Measurements from ENCODE around the gene GDF9.

DNA sequence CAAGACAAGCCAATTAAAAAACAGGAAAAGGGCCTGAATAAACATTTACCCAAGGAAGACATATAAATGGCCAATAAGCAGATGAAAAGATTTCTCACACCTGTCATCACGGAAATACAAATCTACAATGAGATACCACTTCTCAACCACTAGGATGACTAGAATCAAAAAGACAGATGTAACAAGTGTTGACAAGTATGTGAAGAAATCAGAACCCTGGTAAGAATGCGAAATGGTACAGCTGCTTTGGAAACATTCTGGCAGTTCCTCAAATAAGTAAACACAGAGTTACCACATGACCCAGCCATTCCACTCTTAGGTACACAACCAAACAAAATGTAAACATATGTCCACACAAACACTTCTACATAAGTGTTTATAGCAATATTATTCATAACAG lies 39.7 kb upstream of the GDF9 start:
- TF ChIP-seq, protein P1, sequence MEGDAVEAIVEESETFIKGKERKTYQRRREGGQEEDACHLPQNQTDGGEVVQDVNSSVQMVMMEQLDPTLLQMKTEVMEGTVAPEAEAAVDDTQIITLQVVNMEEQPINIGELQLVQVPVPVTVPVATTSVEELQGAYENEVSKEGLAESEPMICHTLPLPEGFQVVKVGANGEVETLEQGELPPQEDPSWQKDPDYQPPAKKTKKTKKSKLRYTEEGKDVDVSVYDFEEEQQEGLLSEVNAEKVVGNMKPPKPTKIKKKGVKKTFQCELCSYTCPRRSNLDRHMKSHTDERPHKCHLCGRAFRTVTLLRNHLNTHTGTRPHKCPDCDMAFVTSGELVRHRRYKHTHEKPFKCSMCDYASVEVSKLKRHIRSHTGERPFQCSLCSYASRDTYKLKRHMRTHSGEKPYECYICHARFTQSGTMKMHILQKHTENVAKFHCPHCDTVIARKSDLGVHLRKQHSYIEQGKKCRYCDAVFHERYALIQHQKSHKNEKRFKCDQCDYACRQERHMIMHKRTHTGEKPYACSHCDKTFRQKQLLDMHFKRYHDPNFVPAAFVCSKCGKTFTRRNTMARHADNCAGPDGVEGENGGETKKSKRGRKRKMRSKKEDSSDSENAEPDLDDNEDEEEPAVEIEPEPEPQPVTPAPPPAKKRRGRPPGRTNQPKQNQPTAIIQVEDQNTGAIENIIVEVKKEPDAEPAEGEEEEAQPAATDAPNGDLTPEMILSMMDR (conservative IDR thresholded peaks at IDR 0.05; ENCODE audit: low read depth in 2 of 2), result no peak
- TF ChIP-seq, protein P2, sequence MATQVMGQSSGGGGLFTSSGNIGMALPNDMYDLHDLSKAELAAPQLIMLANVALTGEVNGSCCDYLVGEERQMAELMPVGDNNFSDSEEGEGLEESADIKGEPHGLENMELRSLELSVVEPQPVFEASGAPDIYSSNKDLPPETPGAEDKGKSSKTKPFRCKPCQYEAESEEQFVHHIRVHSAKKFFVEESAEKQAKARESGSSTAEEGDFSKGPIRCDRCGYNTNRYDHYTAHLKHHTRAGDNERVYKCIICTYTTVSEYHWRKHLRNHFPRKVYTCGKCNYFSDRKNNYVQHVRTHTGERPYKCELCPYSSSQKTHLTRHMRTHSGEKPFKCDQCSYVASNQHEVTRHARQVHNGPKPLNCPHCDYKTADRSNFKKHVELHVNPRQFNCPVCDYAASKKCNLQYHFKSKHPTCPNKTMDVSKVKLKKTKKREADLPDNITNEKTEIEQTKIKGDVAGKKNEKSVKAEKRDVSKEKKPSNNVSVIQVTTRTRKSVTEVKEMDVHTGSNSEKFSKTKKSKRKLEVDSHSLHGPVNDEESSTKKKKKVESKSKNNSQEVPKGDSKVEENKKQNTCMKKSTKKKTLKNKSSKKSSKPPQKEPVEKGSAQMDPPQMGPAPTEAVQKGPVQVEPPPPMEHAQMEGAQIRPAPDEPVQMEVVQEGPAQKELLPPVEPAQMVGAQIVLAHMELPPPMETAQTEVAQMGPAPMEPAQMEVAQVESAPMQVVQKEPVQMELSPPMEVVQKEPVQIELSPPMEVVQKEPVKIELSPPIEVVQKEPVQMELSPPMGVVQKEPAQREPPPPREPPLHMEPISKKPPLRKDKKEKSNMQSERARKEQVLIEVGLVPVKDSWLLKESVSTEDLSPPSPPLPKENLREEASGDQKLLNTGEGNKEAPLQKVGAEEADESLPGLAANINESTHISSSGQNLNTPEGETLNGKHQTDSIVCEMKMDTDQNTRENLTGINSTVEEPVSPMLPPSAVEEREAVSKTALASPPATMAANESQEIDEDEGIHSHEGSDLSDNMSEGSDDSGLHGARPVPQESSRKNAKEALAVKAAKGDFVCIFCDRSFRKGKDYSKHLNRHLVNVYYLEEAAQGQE (IDR thresholded peaks at IDR 0.05; ENCODE audit: unreplicated experiment), result no peak
- no peak for TF ChIP-seq POLR2AphosphoS5 (IDR thresholded peaks at IDR 0.05; ENCODE audit: low read depth)
- no peak for TF ChIP-seq EZH2 (IDR thresholded peaks at IDR 0.05; ENCODE audit: low read depth, unreplicated experiment)
